Activated CD4-positive, alpha-beta T cell treated with anti-CD3 and anti-CD28 coated beads, Interleukin-2, amount 50 U/mL, for 4 hours (primary cell): Measurements from ENCODE around the gene U2AF1L4.
"Not testable (repeated sequence)": the region's sequence is repeated elsewhere in the genome, so short reads cannot be mapped to it uniquely, and the experiment has no call there.

Experiments
- DNase-seq, 2 experiments: peaks; one replicate each; pipeline ENCODE4 v3.0.0-alpha.2; 2020

The U2AF1L4 gene

GRCh38 chr19:35780058-35780457, 34.8 kb upstream of the U2AF1L4 start:
- no peak for DNase-seq

DNA sequence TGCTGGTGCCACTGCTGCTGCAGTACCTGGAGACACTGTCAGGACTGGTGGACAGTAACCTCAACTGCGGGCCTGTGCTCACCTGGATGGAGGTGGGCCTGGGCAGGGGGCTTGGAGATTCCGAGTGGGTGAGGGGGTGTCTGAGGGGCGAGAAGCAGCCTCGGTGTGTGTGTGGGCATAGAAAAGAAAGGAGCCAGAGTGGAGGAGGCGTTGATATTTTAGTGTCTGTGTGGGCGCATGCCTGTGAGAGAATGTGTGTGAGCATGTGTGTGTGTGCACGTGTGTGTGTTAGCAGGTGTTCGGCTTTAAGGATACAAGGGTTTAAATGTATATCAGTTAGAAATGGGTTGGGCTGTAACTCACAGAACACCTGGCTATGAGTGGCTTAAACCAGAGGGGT, 33.8 kb upstream of the U2AF1L4 start:
- no peak for DNase-seq

- no peak for DNase-seq
Observed at GRCh38 chr19:35777961-35778360, 32.7 kb upstream of the U2AF1L4 start.

DNA sequence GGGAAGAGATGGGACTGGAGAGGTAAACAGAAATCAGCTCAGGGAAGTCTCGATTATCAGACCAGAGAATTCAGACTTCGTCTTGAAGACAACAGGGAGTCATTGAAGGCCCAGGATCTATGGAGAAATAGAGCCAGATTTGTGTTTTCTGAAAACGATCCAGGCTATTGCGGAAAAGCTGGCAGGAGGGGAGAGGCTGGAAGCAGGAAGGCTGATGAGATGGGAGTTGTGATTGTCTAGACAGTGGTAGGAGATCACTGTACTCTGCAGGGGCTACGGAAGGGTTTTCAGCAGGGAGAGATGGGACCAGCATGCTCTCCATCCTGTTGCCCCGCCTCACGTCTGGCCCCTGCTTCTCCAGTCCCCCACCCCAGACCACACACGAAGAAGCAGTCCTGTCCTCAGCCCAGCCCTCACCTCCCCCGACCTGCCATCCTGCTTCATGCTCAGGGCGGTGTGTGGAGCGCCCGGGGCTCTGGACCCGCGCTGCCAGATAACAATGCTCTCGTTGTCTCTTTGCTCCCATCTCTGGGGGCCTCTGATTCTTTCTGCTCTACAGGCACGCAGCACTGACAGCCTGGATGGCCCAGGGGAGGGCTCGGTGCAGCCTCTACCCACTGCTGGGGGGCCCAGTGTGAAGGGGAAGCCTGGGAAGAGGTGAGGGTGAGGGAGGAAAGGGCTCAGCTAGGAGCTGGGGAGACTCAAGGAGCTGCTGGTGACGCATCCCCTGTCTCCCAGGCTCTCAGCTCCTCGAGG, 32.0 kb upstream of the U2AF1L4 start:
- DNase-seq = no peak

- DNase-seq = no peak
Observed at GRCh38 chr19:35776102-35776788, 31.0 kb upstream of the U2AF1L4 start.

DNA sequence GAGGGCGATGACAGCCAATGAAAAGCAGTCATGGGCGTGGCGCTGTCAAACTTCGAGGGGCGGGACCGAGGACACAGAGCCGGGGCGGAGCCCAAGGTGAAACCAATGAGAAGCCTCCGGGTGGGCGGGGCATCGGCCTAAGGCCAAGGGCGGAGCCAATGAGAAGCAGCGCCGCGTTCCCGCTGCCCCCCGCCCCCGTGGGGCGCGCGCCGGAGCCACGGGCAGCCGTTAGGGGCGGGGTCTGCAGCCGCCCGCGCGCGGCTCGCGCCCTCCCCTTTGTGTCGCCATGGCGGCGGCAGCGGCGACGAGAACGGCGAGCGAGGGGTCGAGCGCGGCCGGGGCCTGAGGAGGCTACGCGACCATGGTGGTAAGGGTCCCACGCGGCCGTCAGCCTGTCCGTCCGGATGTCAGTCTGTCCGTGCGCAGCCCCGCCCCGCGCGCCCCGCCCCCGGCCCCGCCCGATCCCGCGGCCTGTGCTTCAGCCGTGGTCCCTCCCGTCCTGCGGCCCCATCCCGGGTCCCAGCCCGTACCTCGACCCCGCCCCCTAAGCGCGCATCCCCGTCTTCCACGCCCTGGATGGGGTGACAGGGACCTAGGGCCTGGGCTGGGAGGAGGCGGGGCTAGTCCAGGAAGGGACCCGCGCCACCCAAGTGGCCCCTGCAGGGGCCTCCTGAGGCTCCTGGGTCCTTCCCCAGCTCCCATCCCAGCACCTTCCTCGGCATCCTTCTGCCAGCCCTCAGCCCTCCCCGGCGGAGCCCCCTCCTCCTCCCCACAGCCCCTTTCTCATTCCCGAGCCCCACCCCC, 30.3 kb upstream of the U2AF1L4 start, which contains the start of gene ARHGAP33:
Gene ARHGAP33 (plus strand): TSS at position 267 of the 804 bp plus-strand sequence. CDS start 95 bp downstream, at position 362.
- DNase-seq = peak; percentile 99

DNA sequence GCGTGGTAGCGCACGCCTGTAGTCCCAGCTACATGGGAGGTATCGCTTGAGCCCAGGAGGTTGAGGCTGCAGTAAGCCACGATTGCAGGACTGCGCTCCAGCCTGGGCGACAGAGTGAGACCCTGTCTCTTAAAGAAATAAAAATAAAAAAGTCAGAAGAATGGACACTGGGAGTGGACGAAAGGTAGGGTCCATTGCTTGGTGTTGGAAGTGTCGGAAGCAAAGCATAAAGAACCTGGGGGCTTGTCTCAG, 29.8 kb upstream of the U2AF1L4 start:
- no peak for DNase-seq

DNA sequence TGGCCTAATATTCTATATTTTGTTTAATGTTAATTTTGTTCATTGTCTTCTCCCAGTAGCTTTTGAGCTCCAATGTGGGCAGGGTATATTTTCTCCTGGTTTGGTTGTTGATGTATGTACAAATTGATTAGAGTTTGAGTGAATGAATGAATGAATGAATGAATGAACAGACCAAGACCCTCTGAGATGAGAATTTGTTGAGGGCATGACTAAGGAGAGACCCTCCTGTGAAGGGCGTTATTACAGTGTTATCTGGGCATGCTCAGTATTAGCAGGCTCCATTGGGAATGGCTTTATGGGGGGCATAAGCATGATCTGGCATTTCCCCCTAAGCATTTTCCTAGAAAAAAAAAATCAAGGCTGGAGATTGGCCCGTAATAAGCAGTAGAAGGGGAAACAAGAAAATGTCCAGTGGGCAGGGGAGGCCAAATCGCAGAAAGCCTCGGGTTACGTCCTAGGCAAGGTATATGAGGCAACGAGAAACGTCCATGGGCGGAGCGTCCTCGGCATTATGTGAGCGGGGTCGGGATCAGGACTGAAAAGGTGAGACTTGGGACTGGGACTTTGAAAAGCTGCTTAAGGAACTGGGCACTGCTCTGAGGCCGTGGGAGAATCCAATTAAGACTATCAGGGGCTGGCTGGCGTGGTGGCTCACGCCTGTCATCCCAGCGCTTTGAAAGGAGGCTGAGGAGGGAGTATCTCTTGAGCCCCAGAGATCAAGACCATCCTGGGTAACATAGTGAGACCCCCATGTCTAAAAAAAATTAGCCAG, 29.2 kb upstream of the U2AF1L4 start:
- DNase-seq = no peak

GRCh38 chr19:35773020-35773806, 28.0 kb upstream of the U2AF1L4 start:
- DNase-seq = no peak

- not testable (repeated sequence) for DNase-seq
Observed at GRCh38 chr19:35772362-35772761, 27.1 kb upstream of the U2AF1L4 start.

GRCh38 chr19:35768082-35768421, 22.8 kb upstream of the U2AF1L4 start:
- DNase-seq = no peak

GRCh38 chr19:35767288-35768081, 22.3 kb upstream of the U2AF1L4 start:
- no peak for DNase-seq

DNA sequence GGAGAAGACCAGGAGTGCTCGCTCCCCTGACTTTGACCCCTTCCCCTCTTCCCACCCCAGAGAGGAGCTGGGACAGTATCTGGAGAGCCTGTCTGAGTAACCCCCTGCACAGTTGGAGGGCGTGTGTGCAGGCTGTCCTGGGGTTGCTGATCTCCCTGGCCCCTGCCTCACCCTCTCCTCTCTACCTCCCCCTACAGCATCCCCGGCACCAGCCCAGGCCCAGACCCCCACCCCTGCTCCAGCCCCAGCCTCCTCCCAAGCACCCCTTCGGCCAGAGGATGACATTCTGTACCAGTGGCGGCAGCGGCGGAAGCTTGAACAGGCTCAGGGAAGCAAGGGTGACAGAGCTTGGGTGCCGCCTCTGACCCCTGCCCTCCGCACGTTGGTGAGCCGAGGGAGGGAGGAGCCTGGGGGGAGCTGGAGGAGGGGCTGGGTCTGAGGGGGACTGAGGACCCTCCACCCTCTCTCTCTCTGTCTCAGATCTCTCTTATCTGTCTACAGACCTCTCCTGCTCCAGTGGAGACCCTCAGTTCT, 21.4 kb upstream of the U2AF1L4 start:
- no peak for DNase-seq

DNA sequence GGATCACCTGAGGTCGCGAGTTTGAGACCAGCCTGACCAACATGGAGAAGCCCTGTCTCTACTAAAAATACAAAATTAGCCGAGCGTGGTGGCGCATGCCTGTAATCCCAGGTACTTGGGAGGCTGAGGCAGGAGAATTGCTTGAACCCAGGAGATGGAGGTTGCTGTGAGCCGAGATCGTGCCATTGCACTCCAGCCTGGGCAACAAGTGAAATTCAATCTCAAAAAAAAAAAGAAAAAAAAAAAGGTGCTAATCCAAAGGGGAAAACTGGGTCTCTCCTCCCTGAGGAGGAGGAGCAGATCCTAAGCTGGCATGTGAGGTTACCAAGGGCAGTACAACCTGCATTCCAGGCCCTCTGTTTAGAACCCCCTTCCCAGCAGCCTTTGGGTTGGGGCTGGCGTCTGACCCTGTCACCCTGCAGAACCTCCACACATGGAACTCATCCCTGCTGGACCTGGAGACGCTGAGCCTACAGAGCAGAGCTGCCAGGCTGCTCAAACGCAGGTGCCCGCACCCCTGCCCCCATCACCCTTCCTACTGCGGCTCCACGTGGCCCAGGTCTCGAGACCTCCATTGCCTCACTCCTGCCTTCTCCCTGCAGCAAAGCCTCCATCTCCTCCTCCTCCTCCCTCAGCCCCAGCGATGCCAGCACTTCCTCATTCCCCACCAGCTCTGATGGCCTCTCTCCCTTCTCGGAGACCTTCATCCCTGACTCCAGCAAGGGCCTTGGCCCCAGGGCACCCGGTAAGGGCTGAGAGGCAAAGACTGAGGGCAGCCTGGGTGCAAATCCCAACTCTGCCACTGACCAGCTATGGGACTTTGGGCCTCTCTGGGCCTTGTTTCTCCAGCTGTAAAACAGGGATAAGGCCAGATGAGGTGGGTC, 19.5 kb upstream of the U2AF1L4 start:
- no peak for DNase-seq

DNA sequence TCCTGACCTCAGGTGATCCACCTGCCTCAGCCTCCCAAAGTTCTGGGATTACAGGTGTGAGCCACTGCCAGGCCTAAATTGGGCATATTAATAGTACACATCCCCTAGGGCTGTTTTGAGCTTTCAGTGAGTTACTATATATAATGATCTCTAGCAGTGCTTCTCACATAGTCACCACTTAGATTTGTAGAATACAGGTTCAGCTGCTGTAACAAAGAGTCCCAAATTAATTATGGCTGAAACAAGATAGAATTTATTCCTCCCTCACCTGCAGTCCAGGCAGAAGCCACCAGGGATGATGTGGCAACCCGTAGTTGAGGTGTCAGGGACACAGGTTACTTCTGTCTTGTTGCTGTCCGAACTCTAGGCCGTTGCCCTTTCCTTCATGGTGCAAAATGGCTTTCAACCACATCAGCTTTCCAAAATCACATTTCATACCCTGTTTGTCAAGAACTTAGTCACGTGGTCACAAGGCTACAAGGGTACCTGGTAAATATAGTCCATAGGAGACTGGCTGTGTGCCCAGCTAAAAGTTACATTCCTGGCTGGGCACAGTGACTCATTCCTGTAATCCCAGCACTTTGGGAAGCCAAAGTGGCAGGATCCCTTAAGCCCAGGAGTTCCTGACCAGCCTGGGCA, 15.6 kb upstream of the U2AF1L4 start:
- DNase-seq = no peak

- no peak for DNase-seq
Observed at GRCh38 chr19:35759697-35760096, 14.5 kb upstream of the U2AF1L4 start.

DNA sequence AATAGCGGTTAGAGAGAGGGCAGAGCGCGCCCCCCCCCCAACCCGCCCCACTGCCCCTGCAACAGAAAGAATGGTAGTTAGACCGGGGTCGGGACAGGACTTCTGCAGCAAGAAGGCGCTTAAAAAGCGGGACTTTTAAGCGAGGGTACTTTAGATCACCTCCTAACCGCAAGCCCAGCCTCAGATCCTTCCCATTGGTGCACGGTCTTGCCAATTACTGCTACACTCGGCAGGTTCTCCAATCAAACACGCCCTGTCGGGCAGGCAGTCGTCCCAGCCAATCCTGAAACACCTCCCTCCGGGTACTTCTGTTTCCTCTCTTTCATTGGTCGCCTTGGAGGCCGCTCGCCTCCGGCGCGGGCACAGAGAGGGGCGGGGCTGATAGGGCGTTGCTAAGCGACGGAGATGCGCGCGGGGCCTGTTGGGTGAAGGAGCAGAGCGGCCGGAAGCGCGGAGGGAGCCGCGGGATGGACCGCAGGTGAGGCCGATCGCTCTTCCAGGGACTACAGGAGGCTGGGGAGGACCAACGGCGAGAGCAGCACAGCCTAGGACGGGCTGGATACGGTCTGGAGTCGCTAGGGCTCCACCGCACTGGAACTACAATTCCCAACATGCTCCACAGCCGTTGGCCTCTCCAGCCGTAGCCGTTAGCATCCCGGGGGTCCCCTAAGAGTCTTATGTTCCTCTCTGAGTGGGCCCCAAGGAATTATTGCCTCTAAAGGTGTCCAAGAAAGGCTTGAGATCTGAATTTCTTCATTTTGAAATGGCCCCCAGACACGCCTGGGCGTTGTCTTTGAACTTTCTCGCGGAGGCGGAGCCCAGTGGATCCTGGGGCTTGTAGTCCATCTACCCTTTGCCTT, 12.8 kb upstream of the U2AF1L4 start, which contains the start of gene PROSER3:
Gene PROSER3 (plus strand): TSS at position 428 of the 860 bp plus-strand sequence. CDS start 40 bp downstream, at position 468.
- DNase-seq = peak; percentile 96

- DNase-seq = no peak
Observed at GRCh38 chr19:35757231-35757748, 12.1 kb upstream of the U2AF1L4 start.
